Stimulated activated CD8-positive, alpha-beta memory T cell treated with anti-CD3 and anti-CD28 coated beads, Interleukin-12 subunit alpha, Interleukin-12 subunit beta, amount 100 ng/mL, for 4 hours (primary cell): ENCODE results near the gene ANO7.

Source experiments
- DNase-seq: peaks from one replicate; pipeline ENCODE4 v3.0.0-alpha.2; 2020; ENCODE audit warnings: low read depth

ANO7 gene

GRCh38 chr2:241188361-241189092 is at the start of gene ANO7:
ANO7 (plus strand) TSS chr2:241188677; CDS start chr2:241190064, 1,387 bp downstream.
- no peak for DNase-seq

DNA sequence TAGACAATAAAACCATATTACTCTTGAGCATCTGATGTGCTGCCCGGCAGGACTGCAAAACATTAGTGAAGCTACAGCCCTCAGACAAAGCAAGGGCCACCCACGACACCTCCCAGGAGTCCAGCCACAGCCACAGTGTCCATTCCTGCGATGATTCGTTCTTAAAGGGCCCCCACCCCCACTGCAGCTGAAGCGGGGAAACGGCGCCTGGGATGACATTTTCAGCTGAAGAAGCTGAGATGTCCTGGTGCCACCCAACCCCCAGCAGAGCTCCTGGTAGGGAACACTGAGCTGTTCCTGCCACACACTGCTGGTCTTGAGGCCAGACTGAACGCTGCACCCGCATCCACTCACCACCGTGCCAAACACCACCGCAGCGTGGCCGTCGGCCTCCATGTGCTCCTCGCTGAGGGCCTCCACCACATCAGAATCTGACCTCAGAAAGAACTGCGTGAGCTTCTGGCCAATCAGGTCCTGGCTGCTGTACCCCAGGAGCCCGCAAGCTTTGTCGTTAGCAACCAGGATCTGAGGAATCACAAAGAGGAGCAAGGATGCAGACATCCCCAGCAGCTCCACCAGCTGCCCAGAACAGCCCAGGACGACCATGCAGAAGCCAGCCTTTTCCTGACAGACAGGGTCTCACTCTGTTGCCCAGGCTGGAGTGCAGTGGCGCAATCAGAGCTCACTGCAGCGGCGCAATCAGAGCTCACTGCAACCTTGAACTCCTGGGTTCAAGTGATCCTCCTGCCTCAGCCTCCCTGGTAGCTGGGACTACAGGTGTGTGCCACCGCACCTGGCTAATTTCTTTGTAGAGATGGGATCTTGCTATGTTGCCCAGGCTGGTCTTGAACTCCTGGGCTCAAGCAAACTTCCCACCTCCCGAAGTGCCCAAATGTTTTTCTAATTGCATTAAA is 48.7 kb upstream of the ANO7 start:
- DNase-seq, result no peak

DNA sequence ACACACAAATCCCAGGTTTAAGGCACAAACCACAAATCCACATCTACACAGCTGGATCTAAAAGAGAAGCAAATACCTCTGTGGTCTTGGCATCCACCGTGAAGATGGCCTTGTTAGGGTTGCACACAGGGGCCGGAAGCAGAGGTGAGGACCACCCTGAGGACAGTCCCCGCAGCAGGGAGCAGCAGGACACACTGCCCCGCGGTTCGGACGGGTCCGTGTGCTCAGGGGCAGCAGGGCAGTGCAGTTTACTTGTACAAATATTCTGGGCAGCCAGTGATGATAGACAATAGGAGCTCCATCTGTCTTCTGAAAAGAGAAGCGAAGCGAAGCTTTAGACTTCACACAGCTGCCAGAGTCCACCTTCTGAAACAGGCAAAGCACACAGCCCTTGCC is 48.0 kb upstream of the ANO7 start:
- DNase-seq, result no peak

GRCh38 chr2:241141214-241141770 is 47.2 kb upstream of the ANO7 start:
- no peak for DNase-seq

- DNase-seq, result no peak
These were observed 46.4 kb upstream of the ANO7 start for GRCh38 chr2:241142063-241142462.

GRCh38 chr2:241142593-241142992 is 45.9 kb upstream of the ANO7 start:
- DNase-seq, result no peak

DNA sequence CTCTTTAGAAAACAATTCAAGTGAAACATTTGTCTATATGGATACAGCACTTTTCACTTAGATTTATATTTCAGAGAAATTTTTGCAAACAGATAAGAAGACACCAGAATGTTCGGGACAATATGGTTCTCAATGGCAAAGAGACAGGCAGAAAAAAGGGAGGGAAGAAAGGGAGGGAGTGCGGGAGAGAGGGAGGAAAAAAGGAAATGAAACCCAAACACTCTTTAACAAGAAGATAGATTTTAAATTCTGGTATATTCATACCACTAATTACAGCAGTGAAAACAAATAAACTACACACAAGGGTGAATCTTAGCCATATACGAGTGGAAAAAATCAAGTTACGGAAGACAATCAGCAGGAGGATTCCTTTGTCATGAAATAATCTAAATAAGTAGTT is 42.2 kb upstream of the ANO7 start:
- no peak for DNase-seq

- DNase-seq, result no peak
These were observed 41.1 kb upstream of the ANO7 start for GRCh38 chr2:241147336-241147735.

DNA sequence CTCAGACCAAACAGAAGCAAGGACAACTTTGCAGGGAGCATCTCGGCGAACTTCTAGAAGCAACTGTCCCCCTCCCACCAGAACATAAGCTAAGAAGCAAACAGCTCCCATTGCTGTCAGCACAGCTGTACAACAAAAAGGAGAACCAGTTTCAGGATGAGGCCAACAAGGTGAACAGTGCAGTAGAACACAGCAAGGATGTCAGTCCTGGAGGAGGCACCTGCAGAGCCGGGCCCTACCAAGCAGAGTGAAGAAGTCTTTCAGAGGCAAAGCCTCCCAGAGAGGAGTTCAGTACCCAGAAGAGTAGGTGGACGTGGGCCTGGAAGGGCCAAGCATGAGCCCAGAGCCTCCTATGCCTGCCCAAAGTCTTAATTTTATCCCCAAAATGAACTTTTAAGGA is 40.2 kb upstream of the ANO7 start:
- DNase-seq, result no peak

GRCh38 chr2:241148891-241149674 is 39.4 kb upstream of the ANO7 start, which contains the start of gene PASK:
PASK (minus strand) TSS chr2:241149472; CDS start chr2:241143032, 6,440 bp downstream.
- peak; percentile 81 for DNase-seq

DNA sequence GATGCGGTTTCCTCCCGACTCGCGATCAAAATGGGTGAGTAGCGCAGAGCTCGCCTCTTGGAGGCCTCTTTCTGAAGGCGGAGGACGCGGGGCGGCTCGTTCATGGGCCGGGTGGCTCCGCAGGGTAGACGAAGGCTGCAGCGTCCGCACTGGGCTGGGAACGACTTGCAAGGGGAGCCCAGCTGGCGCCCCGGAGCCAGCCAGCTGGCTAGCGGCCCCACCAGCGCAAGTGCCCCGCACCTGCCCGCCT is 38.9 kb upstream of the ANO7 start:
- DNase-seq, result no peak

DNA sequence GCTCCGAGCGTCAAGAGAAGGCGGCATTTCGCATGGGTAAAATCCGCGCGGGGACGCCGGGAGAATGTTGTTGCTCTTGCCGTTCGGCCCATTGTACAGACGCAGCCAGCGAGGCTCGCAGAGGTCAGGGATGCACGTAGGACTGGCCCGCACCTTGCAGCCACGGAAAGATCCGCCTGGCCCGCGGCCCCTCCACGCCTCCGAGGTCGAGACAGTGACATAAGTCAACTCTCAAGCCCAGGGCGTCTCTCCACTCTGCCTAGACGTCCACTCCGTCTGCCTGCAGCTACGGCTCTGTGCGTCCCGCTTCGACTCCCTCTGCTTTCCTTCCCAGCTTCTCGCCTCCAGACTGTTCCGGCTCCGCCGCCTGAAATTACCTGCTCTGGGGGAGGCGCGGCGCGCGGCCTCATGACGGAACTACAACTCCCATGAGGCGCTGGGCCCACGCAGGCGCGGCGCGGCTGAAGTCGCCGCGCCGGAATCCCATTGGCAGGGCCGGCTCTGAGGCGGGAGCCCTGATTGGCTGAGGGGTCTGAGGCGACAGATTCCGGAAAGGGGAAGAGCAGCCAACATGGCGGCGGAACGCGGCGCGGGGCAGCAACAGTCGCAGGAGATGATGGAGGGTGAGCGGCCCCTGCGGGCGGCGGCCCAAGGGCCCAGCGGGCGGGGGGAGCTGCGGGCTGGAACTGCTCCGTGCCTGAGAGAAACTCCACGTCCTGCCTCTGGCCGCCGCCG is 38.4 kb upstream of the ANO7 start, which contains the start of gene PPP1R7:
TSS of gene PPP1R7 (plus strand) at position 543 of the 735 bp plus-strand sequence. CDS start at position 572, 29 bp downstream.
- peak; percentile 93 for DNase-seq

- DNase-seq, result no peak
These were observed 37.6 kb upstream of the ANO7 start for GRCh38 chr2:241150660-241151530.

GRCh38 chr2:241151934-241152660 is 36.4 kb upstream of the ANO7 start:
- no peak for DNase-seq

DNA sequence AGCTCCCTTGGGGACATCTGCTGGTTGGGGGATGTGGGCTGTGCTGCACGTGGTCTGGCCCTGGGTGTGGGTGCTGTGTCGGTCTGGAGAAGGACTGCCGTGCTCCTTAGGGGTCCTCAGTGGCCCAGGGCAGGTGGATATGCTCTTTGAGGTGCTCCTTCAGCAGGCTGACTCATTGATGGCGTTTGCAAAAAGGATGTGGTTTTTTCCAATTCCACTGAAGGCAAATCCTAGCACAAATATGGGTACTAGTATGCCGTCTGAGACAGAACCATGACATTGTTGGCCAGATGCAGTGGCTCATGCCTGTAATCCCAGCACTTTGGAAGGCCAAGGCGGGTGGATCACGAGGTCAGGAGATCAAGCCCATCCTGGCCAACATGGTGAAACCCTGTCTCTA is 34.9 kb upstream of the ANO7 start:
- no peak for DNase-seq

DNA sequence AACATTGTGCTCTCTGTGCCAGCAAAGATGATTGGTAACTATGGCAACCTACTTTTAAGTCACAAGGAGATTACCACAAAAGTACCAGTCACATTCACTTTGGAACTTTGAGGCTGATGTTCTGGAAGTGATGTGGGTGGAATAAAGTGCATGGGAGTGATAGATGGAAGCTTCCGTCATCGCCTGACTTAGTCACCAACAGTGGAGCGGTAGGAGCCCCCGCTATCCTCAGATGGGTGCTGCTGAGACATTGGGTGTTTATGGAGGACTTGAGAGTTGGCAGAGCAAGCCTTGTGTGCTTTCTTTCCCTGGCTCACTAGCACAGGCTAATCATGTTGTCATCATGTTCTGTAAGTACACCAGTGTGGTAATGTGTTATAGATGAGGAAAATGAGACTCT is 33.6 kb upstream of the ANO7 start:
- DNase-seq, result no peak

DNA sequence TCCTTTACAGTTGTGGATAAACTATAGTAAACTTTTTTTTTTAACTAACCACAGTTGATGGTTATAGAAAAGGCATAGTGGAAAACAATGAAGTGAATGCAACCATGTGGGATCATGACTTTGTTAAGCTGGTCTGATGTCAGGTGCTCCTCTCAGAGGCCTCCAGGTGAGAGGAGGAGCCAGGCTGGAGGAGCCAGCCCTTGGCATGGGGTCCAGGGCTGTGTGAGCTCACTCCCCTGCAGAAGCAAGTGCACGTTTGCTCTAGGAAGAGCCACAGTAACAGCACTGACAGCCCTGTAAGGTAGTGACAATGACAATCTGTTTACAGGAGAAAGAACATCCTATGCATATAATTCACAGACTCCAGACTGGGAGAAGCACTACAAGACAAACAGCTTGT is 32.5 kb upstream of the ANO7 start:
- no peak for DNase-seq

GRCh38 chr2:241156971-241157441 is 31.5 kb upstream of the ANO7 start:
- DNase-seq, result no peak

GRCh38 chr2:241157841-241158545 is 30.5 kb upstream of the ANO7 start:
- DNase-seq, result no peak
